GM23248 (cell line): ENCODE data around the gene SUN5.

ENCODE experiments used
- EZH2 ChIP-seq: fragments of 200-600 bp; sonication (generic); IDR thresholded peaks from 2 replicates; pipeline ENCODE4 v1.6.1; 2018; ENCODE audit warnings: antibody characterized with exemption, mild to moderate bottlenecking; ENCODE audit not compliant: insufficient read depth, poor library complexity, severe bottlenecking
- EZH2phosphoT487 ChIP-seq: fragments of 200-600 bp; sonication (generic); IDR thresholded peaks from 2 replicates; pipeline ENCODE4 v1.6.1; 2018; ENCODE audit warnings: antibody characterized with exemption, moderate library complexity, mild to moderate bottlenecking, low read depth; ENCODE audit not compliant: insufficient read depth

DNA sequence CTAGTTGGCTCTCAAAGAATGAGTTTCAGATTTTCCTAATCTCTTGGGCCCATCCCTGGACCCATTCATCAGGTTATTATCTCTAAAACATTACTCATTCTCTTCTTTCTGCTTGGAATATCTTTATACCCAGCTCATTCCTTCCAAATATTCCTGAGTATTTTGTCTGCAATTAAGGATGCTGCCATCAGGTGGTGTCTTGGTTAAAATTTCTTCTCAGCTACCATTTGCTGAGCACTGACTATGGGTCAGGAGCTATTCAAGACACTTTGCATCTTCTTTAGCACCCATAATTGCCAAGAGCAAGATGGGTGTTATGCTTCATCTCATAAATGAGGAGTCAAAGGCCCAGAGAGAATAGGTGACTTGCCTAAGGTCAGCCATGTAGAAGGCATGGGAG, 8.4 kb downstream of the SUN5 start:
- no peak for TF ChIP-seq EZH2
- no peak for TF ChIP-seq EZH2phosphoT487
